ENCODE results near the gene KCP.

Gene KCP

DNA sequence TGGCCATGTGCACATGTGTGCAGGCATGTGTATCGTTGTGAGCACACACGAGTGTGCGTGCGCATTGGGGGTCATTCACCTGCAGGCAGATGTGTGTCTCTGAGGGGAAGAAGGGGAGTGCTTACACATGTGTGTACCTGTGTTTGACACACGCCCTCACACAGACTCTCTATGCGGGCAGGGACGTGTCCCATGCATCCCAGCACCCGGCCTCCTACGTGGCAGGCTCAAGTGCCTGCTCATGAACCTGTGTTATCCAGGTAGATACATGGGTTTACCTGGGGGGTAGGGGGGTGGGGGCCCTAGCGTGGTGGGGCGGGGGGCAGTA lies 18.6 kb downstream of the KCP start:
- Histone ChIP-seq H3K9me3 (ENCODE audit: control insufficient read depth in 1 of 2, low read length in 2 of 2) (no peaks in the 10 kb centered on the region), H3K9ac (ENCODE audit: low read depth in 1 of 2, low read length in 2 of 2) (no peak overlapping the region), H3K27me3 (ENCODE audit: control insufficient read depth in 1 of 2, insufficient read depth in 2 of 2, low read length in 2 of 2) (peaks cover 4 to 8% of the 10 kb centered on the region in 2 donors), H3K27ac (ENCODE audit: low read depth, low read length) (no peak overlapping the region), H3K36me3 (ENCODE audit: control insufficient read depth in 1 of 2, insufficient read depth in 2 of 2, low read length in 2 of 2) (no peaks in the 10 kb centered on the region), H3K4me1 (ENCODE audit: control insufficient read depth in 1 of 2, insufficient read depth in 2 of 2, low read length in 2 of 2) (peaks cover 14 to 26% of the 10 kb centered on the region in 2 donors), H3K4me3 (ENCODE audit: low read depth in 1 of 2, low read length in 2 of 2) (no peak overlapping the region)

DNA sequence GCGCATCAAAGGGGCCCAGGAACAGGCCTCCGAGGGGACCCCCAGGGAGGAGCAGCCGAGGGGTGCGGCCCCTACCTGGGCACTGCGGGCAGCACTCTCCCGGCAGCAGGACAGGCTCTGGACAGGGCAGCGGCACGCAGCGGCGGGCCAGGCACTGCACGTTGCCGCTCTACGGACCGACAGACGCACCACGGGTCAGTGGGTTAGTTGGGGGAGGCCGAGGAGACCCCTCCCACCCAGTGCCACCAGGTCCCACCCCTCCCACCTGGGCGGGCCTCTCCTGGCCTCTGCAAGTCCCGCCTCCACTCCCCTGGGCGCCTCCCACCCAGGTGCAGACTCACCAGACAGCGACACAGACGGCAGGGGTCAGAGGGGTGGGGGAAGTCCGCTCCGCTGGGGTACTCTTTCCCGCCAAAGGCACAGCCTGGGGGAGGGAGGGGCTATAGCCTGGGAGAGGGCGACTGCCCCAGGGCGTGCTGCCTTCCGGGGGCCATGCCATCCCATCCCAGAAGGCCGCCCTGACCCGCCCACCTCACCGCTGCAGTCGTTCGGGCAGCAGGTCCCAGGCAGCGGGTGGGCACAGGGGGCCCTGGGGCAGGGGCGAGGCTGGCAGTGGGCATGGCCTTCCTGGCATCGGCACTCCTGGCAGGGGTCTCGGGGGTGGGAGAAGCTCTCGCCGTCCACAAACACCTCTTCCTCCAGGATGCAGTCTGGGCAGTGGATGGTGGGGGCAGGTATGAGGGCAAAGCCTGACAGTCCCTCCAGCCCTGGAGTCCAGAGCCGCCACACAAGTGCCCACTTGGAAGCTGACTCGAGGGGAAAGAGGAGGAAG lies 19.2 kb downstream of the KCP start:
- Histone ChIP-seq H3K4me3 (ENCODE audit: low read depth in 1 of 2, low read length in 2 of 2) (peak overlapping the region; percentile 29 to 36), H3K27me3 (ENCODE audit: control insufficient read depth in 1 of 2, insufficient read depth in 2 of 2, low read length in 2 of 2) (peaks cover 4 to 8% of the 10 kb centered on the region in 2 donors), H3K36me3 (ENCODE audit: control insufficient read depth in 1 of 2, insufficient read depth in 2 of 2, low read length in 2 of 2) (no peaks in the 10 kb centered on the region), H3K9me3 (ENCODE audit: control insufficient read depth in 1 of 2, low read length in 2 of 2) (no peaks in the 10 kb centered on the region), H3K27ac (ENCODE audit: low read depth, low read length) (no peak overlapping the region), H3K9ac (ENCODE audit: low read depth in 1 of 2, low read length in 2 of 2) (no peak overlapping the region), H3K4me1 (ENCODE audit: control insufficient read depth in 1 of 2, insufficient read depth in 2 of 2, low read length in 2 of 2) (peaks cover 14 to 26% of the 10 kb centered on the region in 2 donors)

DNA sequence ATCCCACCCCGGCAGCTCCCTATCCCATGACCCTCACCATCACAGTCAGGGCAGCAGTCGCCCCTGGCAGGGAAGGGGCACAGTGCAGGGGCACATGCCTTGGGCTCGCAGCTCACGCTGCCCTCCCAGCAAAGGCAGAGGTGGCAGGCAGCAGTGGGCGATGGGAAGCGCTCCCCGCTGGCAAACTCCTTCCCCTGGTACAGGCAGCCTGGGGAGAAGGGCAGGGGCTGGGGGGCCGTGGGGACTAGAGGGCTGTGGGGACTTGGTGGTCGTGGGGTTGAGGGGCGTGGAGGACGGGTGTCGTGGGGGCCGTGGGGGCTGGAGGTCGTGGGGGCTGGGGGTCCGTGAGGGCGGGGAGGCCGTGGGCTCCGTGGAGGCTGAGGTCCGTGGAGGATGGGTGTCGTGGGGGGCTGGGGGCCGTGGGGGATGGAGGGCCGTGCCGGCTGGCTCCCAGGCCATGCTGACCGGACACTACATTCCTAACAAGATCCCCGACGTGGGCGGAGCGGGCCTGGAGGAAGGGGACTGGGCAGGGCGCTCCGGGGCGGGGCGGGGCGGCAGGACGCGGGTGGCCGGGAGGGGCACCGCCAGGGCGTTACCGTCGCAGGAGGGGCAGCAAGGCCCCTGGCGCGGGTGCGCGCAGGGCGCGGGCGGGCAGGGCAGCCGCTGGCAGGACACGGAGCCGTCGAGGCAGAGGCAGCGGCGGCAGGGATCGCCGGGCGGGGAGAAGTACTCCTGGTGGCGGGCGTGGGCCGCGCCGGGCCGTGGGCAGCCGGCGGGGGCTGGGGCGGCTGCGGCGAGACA lies 20.0 kb downstream of the KCP start:
- Histone ChIP-seq H3K9me3 (ENCODE audit: control insufficient read depth in 1 of 2, low read length in 2 of 2) (no peaks in the 10 kb centered on the region), H3K4me3 (ENCODE audit: low read depth in 1 of 2, low read length in 2 of 2) (peak overlapping the region; percentile 29 to 36), H3K4me1 (ENCODE audit: control insufficient read depth in 1 of 2, insufficient read depth in 2 of 2, low read length in 2 of 2) (peaks cover 14 to 26% of the 10 kb centered on the region in 2 donors), H3K27ac (ENCODE audit: low read depth, low read length) (no peak overlapping the region), H3K9ac (ENCODE audit: low read depth in 1 of 2, low read length in 2 of 2) (no peak overlapping the region), H3K36me3 (ENCODE audit: control insufficient read depth in 1 of 2, insufficient read depth in 2 of 2, low read length in 2 of 2) (no peaks in the 10 kb centered on the region), H3K27me3 (ENCODE audit: control insufficient read depth in 1 of 2, insufficient read depth in 2 of 2, low read length in 2 of 2) (peaks cover 4 to 8% of the 10 kb centered on the region in 2 donors)

DNA sequence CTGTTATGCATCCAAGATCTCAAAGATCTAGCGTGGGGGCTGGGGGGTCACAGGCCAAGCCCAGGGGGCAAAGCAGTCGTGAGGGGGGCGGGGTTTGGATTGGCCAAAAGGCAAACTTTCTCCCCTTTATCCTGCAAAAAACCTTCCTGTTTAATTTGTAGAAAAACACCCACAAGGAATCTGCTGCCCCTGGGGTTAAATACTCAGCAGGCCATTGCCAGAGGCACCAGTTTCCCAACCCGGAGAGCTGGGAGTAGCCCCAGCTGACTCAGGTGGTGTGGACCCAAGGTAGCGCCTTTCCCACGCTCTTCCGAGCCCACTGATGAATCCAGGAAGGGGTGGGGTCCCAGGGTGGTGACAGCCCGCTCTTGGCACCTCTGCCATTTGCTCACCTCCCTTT lies 21.4 kb downstream of the KCP start:
- no peak overlapping the region for H3K4me3 ChIP-seq (ENCODE audit: low read depth in 1 of 2, low read length in 2 of 2)
- no peaks in the 10 kb centered on the region for H3K36me3 ChIP-seq (ENCODE audit: control insufficient read depth in 1 of 2, insufficient read depth in 2 of 2, low read length in 2 of 2)
- peaks cover 18 to 30% of the 10 kb centered on the region in 2 donors for H3K4me1 ChIP-seq (ENCODE audit: control insufficient read depth in 1 of 2, insufficient read depth in 2 of 2, low read length in 2 of 2)
- peaks cover 4 to 8% of the 10 kb centered on the region in 2 donors for H3K27me3 ChIP-seq (ENCODE audit: control insufficient read depth in 1 of 2, insufficient read depth in 2 of 2, low read length in 2 of 2)
- no peak overlapping the region for H3K9ac ChIP-seq (ENCODE audit: low read depth in 1 of 2, low read length in 2 of 2)
- no peak overlapping the region for H3K27ac ChIP-seq (ENCODE audit: low read depth, low read length)
- no peaks in the 10 kb centered on the region for H3K9me3 ChIP-seq (ENCODE audit: control insufficient read depth in 1 of 2, low read length in 2 of 2)

DNA sequence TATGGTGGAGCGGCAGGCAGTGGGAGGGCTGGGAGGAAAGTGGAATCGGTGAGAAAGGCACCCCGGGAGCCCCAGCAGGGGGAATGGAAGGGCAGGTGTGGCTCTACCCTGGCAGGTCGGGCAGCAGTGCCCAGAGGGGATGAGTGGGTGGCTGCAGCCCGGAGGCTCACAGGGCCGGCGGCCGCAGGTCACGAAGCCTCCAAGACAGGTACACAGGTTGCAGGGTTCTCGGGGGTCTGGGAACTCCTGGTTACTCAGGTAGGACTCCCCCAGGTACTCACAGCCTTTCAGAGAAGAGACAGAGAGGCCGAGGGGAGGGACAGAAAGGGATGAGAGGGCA lies 21.8 kb downstream of the KCP start:
- Histone ChIP-seq H3K4me3 (ENCODE audit: low read depth in 1 of 2, low read length in 2 of 2) (no peak overlapping the region), H3K27me3 (ENCODE audit: control insufficient read depth in 1 of 2, insufficient read depth in 2 of 2, low read length in 2 of 2) (peaks cover 4 to 8% of the 10 kb centered on the region in 2 donors), H3K27ac (ENCODE audit: low read depth, low read length) (no peak overlapping the region), H3K4me1 (ENCODE audit: control insufficient read depth in 1 of 2, insufficient read depth in 2 of 2, low read length in 2 of 2) (peaks cover 19 to 32% of the 10 kb centered on the region in 2 donors), H3K9ac (ENCODE audit: low read depth in 1 of 2, low read length in 2 of 2) (no peak overlapping the region), H3K36me3 (ENCODE audit: control insufficient read depth in 1 of 2, insufficient read depth in 2 of 2, low read length in 2 of 2) (no peaks in the 10 kb centered on the region), H3K9me3 (ENCODE audit: control insufficient read depth in 1 of 2, low read length in 2 of 2) (no peaks in the 10 kb centered on the region)

DNA sequence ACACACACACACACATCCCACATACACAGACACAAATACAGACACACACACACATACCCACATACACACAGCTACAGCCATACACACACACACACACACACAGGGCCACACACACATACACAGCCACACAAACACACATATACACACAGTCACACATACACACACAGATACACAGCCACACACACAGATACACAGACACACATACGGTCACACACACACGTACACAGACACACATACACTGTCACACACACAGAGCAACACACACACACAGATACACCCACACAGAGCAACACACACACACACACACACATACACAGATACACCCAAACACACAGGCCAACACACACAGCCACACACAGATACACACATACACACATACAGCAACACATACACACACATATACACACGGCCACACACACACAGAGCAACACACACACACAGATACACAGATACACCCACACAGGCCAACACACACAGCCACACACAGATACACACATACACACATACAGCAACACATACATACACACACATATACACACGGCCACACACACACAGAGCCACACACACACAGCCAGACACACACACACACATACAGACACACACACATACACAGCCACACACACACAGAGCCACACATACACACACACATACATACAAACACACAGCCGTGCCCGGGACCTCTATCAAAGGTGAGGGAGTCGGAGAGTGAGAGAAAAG lies 22.3 kb downstream of the KCP start:
- no peaks in the 10 kb centered on the region for H3K36me3 ChIP-seq (ENCODE audit: control insufficient read depth in 1 of 2, insufficient read depth in 2 of 2, low read length in 2 of 2)
- H3K4me3 ChIP-seq (ENCODE audit: low read depth in 1 of 2, low read length in 2 of 2), result no peak overlapping the region
- peaks cover 4 to 8% of the 10 kb centered on the region in 2 donors for H3K27me3 ChIP-seq (ENCODE audit: control insufficient read depth in 1 of 2, insufficient read depth in 2 of 2, low read length in 2 of 2)
- H3K4me1 ChIP-seq (ENCODE audit: control insufficient read depth in 1 of 2, insufficient read depth in 2 of 2, low read length in 2 of 2), result peaks cover 15 to 27% of the 10 kb centered on the region in 2 donors
- H3K9me3 ChIP-seq (ENCODE audit: control insufficient read depth in 1 of 2, low read length in 2 of 2), result no peaks in the 10 kb centered on the region
- no peak overlapping the region for H3K9ac ChIP-seq (ENCODE audit: low read depth in 1 of 2, low read length in 2 of 2)
- no peak overlapping the region for H3K27ac ChIP-seq (ENCODE audit: low read depth, low read length)

DNA sequence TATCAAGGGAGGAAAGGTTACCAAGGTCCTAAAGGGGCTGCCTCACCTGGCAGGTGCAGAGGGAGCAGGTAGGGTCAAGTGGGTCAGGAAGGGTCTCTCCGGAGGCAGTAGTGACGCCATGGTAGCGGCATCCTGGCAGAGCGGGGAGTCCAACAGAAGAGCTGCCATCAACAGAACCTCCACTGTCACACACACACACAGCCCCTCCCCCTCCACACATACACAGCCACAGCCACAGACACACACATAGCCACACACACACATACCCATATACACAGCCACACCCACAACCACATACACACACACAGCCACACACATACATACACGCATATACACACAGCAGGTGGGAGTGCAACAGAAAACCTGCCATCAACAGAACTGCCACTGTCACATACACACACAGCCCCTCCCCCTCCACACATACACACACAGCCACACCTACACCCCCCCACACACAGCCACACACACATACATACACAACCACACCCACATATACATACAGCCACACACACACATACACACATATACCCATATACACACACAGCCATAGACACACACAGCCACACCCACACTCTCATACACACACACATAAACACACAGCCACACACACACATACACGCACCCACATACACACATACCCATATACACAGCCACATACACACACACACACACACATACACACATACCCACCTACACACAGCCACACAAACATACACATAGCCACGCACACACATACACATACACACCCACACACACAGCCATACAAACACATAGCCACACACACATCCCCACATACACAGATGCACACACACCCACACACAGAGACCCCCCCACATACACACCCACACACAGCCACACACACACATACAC lies 23.1 kb downstream of the KCP start:
- Histone ChIP-seq H3K9ac (ENCODE audit: low read depth in 1 of 2, low read length in 2 of 2) (no peak overlapping the region), H3K4me1 (ENCODE audit: control insufficient read depth in 1 of 2, insufficient read depth in 2 of 2, low read length in 2 of 2) (peaks cover 8 to 21% of the 10 kb centered on the region in 2 donors), H3K27me3 (ENCODE audit: control insufficient read depth in 1 of 2, insufficient read depth in 2 of 2, low read length in 2 of 2) (peaks cover 4 to 8% of the 10 kb centered on the region in 2 donors), H3K27ac (ENCODE audit: low read depth, low read length) (no peak overlapping the region), H3K4me3 (ENCODE audit: low read depth in 1 of 2, low read length in 2 of 2) (no peak overlapping the region), H3K9me3 (ENCODE audit: control insufficient read depth in 1 of 2, low read length in 2 of 2) (no peaks in the 10 kb centered on the region), H3K36me3 (ENCODE audit: control insufficient read depth in 1 of 2, insufficient read depth in 2 of 2, low read length in 2 of 2) (no peaks in the 10 kb centered on the region)

DNA sequence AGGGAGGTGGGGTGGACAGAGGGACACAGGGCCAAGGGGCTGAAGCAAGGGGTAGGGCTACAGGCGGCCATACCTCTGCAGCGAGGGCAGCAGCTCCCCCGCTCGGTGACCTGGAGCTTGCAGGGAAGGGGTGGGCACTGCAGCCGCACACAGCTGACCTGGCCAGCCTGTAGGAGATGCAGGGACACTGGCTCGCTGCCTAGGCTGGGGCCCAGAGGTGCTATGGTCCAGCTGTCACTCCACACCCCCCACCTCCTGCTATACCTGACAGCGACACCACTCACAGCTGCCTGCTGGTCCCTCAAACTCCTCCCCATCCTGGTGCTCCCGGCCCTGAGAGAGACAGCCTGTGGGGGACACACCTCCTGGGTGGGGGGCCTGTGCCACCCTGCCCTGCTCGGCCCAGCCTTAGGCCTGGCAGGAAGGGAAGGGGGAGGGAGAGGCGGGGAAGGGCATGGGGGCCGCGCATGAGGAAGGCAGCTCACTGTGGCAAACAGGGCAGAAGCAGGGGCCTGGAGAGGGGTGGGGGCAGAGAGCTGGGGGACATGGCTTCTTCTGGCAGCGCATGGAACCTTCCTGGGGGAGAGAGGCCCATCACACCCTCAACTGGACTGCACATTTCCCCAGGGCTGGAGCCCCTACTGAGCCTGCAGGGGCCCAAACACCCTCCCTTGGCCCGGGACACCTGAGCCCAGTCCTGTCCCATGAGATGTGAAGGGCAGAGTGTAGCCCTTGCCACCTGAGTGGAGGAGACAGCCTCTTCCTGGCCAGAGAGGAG lies 23.9 kb downstream of the KCP start:
- Histone ChIP-seq H3K4me3 (ENCODE audit: low read depth in 1 of 2, low read length in 2 of 2) (no peak overlapping the region), H3K9me3 (ENCODE audit: control insufficient read depth in 1 of 2, low read length in 2 of 2) (no peaks in the 10 kb centered on the region), H3K27ac (ENCODE audit: low read depth, low read length) (no peak overlapping the region), H3K27me3 (ENCODE audit: control insufficient read depth in 1 of 2, insufficient read depth in 2 of 2, low read length in 2 of 2) (peaks cover 4 to 6% of the 10 kb centered on the region in 2 donors), H3K4me1 (ENCODE audit: control insufficient read depth in 1 of 2, insufficient read depth in 2 of 2, low read length in 2 of 2) (peaks cover 5 to 15% of the 10 kb centered on the region in 2 donors), H3K36me3 (ENCODE audit: control insufficient read depth in 1 of 2, insufficient read depth in 2 of 2, low read length in 2 of 2) (no peaks in the 10 kb centered on the region), H3K9ac (ENCODE audit: low read depth in 1 of 2, low read length in 2 of 2) (no peak overlapping the region)

Data from duodenal mucosa (tissue), 2 donors.